DND-41 (cell line): ENCODE data around the gene MYOM1.
"Not testable (repeated sequence)": the region's sequence is repeated elsewhere in the genome, so short reads cannot be mapped to it uniquely, and the experiment has no call there.

ENCODE experiments used
- EZH2 ChIP-seq: IDR thresholded peaks from 3 replicates; pipeline ENCODE4 v1.6.1; 2012; ENCODE audit warnings: borderline replicate concordance, low read depth, mild to moderate bottlenecking, moderate library complexity, low read length, inconsistent platforms; ENCODE audit not compliant: severe bottlenecking
- TF ChIP-seq, protein P1 (sequence below): IDR thresholded peaks from 2 replicates; pipeline ENCODE4 v1.5.1; 2012; ENCODE audit warnings: borderline replicate concordance, low read length, moderate library complexity, mild to moderate bottlenecking; ENCODE audit not compliant: poor library complexity, severe bottlenecking; ENCODE audit errors: extremely low read depth

DNA sequence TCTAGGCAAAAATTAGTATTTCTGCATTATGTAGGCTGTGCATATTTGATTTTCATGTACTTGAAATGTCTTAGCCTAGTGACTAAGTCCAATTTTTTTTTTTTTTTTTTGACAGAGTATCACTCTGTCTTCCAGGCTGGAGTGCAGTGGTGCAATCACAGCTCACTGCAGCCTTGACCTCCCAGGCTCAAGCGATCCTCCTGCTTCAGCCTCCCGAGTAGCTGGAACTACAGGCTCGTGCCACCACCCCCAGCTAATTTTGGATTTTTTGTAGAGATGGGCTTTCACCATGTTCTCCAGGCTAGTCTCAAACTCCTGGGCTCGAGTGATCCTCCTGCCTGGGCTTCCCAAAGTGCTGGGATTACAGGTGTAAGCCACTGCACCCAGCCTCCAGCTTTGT, 156.0 kb downstream of the MYOM1 start:
- TF ChIP-seq, protein P1, sequence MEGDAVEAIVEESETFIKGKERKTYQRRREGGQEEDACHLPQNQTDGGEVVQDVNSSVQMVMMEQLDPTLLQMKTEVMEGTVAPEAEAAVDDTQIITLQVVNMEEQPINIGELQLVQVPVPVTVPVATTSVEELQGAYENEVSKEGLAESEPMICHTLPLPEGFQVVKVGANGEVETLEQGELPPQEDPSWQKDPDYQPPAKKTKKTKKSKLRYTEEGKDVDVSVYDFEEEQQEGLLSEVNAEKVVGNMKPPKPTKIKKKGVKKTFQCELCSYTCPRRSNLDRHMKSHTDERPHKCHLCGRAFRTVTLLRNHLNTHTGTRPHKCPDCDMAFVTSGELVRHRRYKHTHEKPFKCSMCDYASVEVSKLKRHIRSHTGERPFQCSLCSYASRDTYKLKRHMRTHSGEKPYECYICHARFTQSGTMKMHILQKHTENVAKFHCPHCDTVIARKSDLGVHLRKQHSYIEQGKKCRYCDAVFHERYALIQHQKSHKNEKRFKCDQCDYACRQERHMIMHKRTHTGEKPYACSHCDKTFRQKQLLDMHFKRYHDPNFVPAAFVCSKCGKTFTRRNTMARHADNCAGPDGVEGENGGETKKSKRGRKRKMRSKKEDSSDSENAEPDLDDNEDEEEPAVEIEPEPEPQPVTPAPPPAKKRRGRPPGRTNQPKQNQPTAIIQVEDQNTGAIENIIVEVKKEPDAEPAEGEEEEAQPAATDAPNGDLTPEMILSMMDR = not testable (repeated sequence)
- TF ChIP-seq EZH2 = not testable (repeated sequence)
